ENCODE data around the gene HIVEP3.
A peak's percentile ranks its signal among the peaks of the same experiment; 100 is the strongest.

The HIVEP3 gene

DNA sequence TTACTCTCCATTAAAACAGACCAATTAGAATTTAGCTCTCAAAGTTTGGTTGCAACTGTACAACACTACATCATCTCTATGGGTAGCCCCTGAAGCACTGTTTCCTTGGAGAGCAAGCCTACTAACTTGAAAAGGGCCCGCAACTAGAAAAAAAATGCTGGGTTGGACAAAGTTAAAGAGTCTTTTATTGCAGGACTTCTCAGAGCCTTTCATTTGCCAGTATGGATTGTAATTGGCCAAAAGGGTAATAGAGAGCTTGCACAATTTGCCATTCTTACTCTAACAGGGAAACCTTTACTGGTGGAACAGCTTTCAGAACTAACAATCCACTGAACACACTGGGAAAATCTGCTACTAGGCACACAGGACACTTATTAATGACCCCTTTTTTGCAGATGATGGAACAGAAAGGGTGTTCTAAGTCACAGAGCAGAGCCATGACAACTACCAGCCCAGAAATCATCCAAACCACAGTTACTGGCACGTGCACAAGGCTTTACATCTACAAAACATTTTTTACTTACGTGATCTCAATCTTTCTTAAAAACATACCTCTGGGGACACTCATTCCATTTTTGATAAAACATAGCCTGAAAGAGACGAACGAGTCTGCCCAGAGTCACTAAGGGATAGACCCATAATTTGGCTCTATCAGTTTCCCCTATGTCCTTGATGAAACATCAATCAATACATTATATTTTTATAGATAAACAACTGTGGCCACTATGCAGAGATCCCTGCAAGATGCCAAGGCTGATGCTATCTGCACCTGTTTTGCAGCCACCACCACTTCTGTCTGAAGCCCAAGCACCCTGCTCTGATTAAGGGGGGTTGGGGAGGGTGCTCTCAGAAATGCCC is 257.9 kb downstream of the HIVEP3 start:
- DNase-seq, result no peak

DNA sequence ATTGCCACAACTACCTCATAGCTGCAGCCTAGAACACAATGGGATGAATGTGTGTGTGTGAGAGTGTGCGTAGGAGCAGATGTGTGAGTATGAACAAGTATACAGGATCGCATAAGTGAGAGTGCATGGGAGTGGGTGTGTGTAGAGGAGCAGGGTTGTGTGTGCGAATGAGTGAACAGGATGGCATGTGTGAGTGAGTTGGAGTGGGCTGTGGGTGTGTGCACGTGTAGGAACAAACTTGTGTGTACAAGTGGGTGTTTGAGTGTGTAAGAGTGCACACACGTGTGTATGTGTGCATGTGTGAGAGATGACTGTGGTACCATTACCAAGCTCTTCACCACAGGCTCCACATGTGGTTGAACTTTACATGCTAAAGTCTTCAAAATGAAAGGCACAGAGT is 258.8 kb downstream of the HIVEP3 start:
- peak; percentile 38 for DNase-seq

DNA sequence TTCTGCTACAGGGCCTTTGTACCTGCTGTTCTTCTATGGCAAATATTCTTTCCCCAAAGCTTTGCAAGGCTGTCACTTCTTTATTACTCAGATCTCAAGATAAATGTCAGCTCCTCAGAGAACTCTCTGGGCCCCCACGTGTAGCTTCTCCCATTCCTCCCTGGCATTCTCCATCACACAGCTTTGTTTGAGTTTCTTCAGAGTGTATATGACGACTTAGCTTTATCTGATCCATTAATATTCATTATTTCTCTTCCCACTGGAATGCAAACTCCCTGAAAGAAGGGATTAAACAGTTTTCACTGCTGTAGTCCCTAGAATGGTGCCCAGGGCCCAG is 259.6 kb downstream of the HIVEP3 start:
- no peak for DNase-seq

GRCh38 chr1:41658431-41659158 is 260.1 kb downstream of the HIVEP3 start:
- DNase-seq, result no peak

DNA sequence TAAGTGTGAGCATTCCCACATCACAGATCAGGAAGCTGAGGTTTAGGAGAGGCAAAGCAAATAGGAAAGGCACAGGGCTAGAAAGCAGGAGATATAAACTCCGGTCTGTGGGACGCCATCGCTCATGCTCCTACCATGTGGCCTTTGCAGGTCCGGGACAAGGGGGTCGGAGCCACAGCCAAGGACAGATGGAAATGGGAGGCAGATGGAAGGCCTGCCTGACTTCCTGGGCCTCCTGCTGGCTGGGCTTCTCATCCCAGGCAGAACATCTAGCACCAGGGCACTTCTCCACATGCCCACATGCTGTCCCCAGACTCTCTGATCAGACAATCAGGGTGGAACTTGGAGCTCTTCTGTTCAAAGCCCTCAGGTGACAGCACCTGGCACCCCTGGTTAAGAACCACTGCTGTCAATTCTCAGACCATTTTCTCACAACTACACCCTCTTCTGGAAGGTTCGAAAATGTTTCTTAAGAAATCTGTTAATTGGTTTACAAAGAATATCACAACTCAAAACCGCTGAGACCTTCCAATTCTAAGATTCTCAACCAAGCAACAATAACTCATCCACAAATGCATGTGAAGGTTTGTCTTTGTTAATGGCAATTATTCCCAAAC is 260.9 kb downstream of the HIVEP3 start:
- no peak for DNase-seq

DNA sequence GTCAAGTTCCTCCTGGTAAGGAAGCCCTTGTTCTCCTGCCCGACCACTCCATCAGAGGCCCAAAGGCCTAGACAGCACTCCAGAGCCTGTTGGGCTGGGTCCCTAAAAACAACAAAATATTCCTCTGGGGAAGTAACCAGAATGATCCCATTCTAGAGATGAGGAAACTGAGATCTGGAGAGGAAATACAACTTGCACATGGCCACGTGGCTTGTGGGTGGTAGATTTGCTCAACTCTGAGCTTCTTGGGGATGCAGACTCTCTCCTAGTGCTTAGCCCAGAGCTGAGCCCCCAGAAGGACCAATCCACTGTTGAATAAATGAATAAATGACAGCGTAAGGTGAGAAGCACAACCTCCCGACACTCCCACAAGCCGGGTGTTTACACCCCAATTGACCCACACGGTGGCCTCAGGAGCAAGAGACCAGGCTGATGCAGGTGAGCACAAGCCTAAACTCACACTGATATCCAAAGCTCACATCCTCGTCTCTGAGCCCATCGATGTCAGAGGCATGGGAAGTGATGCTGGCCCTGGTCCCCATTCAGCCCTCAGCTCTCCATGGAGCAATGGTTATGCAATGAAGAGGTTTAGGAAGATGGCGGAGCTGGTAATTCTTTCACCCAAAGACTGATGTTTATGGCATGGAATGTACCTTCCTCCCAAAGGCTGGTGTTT is 261.8 kb downstream of the HIVEP3 start:
- DNase-seq, result no peak

GRCh38 chr1:41656068-41656467 is 262.7 kb downstream of the HIVEP3 start:
- DNase-seq, result no peak

GRCh38 chr1:41655632-41656031 is 263.1 kb downstream of the HIVEP3 start:
- DNase-seq, result no peak

DNA sequence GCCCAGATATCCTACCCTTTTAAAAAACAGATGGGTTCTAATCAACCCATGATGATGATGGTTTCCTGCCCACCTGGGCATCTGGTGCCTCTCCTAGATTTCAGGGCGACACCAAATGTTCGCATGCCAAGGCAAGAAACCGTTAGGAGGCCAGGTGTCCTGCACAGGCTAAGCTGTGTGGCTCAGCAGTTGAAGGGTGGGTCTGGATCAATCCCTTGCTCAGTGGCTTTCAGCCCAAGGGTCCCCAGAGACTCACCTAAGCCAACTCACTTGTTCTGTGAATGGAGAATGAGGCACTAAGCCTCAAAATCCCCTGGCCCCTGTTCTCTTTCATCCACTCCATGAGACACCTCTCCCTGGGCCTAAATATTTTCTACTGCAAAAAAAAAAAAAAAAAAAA is 265.1 kb downstream of the HIVEP3 start:
- DNase-seq, result no peak

DNA sequence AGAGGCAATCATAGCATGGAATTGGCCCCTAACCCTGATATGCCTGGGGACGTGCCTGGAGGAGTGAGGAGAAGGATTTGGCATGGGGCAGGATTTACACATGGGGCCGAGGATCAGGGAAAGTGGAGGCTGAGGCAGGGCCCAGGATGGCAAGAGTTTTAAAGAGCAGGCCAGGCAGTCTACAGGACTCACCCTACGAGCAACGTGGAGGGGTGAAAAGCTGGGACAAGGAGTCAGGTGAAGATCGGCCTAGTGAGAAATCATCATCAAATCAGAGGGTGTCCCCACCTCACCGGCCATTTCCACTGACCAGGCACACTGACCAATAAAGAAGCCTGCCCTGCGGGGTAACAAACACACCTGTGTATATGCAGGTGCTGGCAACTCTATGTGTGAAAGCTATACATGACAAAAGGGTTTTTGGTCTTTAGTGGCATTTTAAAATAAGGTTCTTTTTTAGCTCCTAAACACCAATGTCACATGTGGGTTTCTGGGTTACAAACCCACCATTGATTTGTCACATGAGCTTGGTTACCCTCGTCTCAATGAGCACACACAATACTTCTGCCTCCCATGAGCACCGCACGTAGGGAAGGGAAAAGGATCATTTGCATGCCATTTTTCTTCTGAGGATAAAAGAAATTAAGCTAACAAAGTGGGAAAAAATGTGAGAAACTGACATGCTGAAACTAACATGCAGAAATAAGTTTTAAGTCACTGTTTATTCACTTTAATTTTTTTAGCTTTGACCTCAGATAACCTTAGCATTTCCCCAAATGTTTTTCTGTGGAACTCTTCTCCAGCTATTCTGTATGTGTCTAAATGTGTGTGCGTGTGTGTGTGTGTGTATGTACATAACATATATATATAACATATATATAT is 266.1 kb downstream of the HIVEP3 start:
- DNase-seq, result no peak

GRCh38 chr1:41650028-41650880 is 268.5 kb downstream of the HIVEP3 start:
- peak; percentile 62 for DNase-seq

DNA sequence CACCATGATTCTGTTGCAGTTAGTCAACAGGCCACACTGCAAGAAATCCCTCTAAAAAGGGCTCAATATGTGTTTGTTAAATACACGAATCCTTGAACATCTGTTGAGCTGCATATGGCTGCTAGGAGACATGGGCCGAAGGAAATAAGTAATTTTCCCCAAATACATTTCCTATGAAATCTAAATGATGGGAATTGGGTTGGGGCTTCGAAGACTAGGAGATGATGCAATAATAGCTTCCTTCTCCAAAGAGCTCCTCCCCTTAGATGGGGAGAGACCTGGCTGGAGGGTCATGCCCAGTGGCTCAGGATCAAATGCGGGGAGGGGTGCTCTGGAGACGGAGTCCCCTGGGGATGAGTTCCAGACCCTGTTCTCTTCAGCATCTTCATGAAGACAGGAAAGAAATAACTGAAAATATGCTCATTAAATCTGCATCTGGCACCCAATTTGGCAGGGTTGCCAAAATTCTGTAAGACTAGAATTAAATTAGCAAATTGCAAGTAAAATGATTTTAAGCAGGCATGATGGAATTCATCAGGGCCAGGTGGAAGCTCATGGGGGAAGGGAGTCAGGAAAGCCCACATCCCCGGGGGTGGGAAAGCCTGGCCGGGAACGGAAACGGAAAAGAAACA is 269.2 kb downstream of the HIVEP3 start:
- no peak for DNase-seq

DNA sequence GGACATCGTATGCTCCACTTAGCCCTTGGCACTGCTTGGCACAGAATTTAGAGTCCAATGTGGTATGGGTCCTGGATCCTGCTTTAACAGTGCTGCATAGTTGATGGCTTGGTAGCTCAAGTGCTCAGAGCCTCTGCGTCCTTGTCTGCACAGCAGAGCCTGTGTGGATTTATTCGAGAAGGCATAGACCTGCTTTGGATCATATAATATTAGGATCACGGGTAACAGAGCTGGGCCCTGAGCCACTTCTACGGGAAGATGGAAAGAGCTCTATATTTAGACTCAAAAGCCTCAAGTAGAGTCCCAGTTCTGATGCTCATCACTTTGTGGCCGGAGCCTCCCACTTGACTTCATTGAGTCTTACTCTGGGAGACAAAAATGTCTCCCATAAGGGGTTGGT is 269.9 kb downstream of the HIVEP3 start:
- DNase-seq, result no peak

DNA sequence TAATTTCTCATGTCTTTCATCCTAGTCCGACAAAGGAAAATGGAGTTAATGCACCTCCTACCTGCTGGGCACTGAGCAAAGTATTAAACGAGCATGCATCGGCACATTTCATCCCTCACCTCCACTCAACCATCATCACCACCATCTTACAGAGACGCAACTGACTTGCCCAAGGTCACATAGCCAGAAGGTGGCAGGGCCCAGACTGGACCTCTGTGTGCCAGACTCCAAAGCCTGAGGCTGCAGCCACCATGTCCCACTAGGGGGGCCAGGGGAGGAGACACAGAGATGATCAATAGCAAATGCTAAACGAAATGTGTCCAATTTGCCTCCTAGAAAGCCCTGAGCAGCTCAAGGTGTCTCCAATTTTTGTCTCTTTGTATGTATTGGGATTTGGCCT is 270.5 kb downstream of the HIVEP3 start:
- DNase-seq, result no peak

GRCh38 chr1:41647221-41648135 is 271.2 kb downstream of the HIVEP3 start:
- no peak for DNase-seq

DNA sequence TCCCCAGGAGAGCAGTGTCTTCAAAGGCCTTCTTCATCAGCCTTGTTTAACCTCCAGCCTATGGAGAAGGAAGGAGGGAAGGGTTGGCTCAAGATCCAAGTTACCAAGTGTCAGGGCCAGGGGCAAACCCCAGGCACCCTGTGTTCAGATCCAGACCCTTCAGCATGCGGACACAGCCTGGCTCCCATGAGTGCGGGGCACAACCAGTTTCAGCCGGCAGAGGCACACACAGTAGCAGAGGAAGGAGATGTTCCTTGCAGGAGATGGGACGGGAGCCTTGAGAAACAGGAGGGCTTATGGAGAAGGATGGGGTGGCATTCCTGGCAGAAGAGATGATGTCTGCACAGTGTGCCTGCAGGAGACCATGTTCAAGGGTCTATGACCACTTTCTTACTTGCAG is 272.5 kb downstream of the HIVEP3 start:
- DNase-seq, result no peak

- DNase-seq, result no peak
These were observed 273.7 kb downstream of the HIVEP3 start for GRCh38 chr1:41645062-41645461.

- no peak for DNase-seq
These were observed 275.6 kb downstream of the HIVEP3 start for GRCh38 chr1:41642922-41643821.

Measured in stimulated activated CD4-positive, alpha-beta T cell treated with anti-CD3 and anti-CD28 coated beads, Interleukin-15, amount 100 ng/mL, for 24 hours (primary cell).